Activated naive CD4-positive, alpha-beta T cell treated with anti-CD3 and anti-CD28 coated beads, Interleukin-2, amount 10 ng/mL, durations not matched to agents 7 days and 5 days (primary cell): ENCODE measurements around the gene DIRAS3.
"Not testable (repeated sequence)": the region's sequence is repeated elsewhere in the genome, so short reads cannot be mapped to it uniquely, and the experiment has no call there.

Experiments
- CTCF ChIA-PET: fragments of 350-600 bp; sonication (Branson Sonifier 250); formaldehyde crosslinking; loops from one replicate; lab custom pipeline; 2021; ENCODE audit warnings: antibody characterized with exemption; lab: Charles Lee
- DNase-seq: peaks from one replicate; pipeline ENCODE4 v3.0.0-alpha.2; 2020
- H3K27ac Mint-ChIP-seq: one replicate; pipeline ENCODE4 v1.8.0; 2021; ENCODE audit warnings: mild to moderate bottlenecking, moderate library complexity, mixed read lengths
- H3K27me3 Mint-ChIP-seq: one replicate; pipeline ENCODE4 v1.8.0; 2021; ENCODE audit warnings: mild to moderate bottlenecking, mixed read lengths
- H3K36me3 Mint-ChIP-seq: one replicate; pipeline ENCODE4 v1.8.0; 2021; ENCODE audit warnings: mixed read lengths
- H3K4me1 Mint-ChIP-seq: one replicate; pipeline ENCODE4 v1.8.0; 2021; ENCODE audit warnings: mixed read lengths
- H3K4me3 Mint-ChIP-seq: one replicate; pipeline ENCODE4 v1.8.0; 2021; ENCODE audit warnings: mild to moderate bottlenecking, moderate library complexity, mixed read lengths
- H3K9me3 Mint-ChIP-seq: one replicate; pipeline ENCODE4 v1.8.0; 2021; ENCODE audit warnings: mixed read lengths

The DIRAS3 gene, protein sequence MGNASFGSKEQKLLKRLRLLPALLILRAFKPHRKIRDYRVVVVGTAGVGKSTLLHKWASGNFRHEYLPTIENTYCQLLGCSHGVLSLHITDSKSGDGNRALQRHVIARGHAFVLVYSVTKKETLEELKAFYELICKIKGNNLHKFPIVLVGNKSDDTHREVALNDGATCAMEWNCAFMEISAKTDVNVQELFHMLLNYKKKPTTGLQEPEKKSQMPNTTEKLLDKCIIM

GRCh38 chr1:68049941-68050878 is at the start of gene DIRAS3:
Gene DIRAS3 (minus strand): TSS chr1:68050627. CDS start chr1:68047297, 3,330 bp downstream.
- no peak within 1 kb of the TSS for H3K4me3 Mint-ChIP-seq
- H3K4me1 Mint-ChIP-seq = no peaks in the 10 kb centered on the region
- no peaks in the 10 kb centered on the region for H3K9me3 Mint-ChIP-seq
- no peaks in the 10 kb centered on the region for H3K36me3 Mint-ChIP-seq
- H3K27me3 Mint-ChIP-seq = peaks cover 40% of the 10 kb centered on the region
- no peak for DNase-seq
- CTCF ChIA-PET = no interaction called here
- no peak within 1 kb of the TSS for H3K27ac Mint-ChIP-seq

GRCh38 chr1:68093737-68094136 is 43.3 kb upstream of the DIRAS3 start:
- Mint-ChIP-seq H3K4me1 (no peaks in the 10 kb centered on the region), H3K27ac (no peak overlapping the region), H3K27me3 (no peaks in the 10 kb centered on the region), H3K4me3 (no peak overlapping the region), H3K9me3 (no peaks in the 10 kb centered on the region), H3K36me3 (no peaks in the 10 kb centered on the region)
- CTCF ChIA-PET = interaction anchor here (0.5 kb wide), 1 partner anchor 882 kb away, joined by 3 read pairs; no protein-coding TSS in a partner anchor
- no peak for DNase-seq

DNA sequence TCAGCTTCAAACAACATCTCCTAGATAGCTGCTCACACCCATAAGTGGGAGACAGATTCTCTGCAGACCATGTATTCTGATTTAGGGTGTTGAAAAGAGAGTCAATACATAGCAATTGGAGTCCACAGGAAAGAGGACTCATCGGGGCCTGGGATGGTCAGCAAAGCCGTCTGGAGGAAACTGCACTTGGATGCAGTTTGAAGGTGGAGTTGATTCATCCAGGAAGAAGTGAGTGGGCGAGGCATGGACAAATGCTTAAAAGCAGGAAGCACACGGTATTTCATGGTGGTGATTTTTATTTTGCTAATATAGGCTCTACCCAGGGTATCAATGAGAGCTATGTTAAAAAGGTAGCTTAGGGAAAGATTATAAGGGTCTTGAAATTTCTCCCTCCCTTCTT is 36.8 kb upstream of the DIRAS3 start:
- Mint-ChIP-seq H3K9me3 (no peaks in the 10 kb centered on the region), H3K27ac (no peak overlapping the region), H3K36me3 (no peaks in the 10 kb centered on the region), H3K4me3 (no peak overlapping the region), H3K27me3 (no peaks in the 10 kb centered on the region), H3K4me1 (no peaks in the 10 kb centered on the region)
- no peak for DNase-seq
- CTCF ChIA-PET = no interaction called here

- Mint-ChIP-seq H3K4me3 (no peak overlapping the region), H3K27me3 (no peaks in the 10 kb centered on the region), H3K27ac (no peak overlapping the region), H3K4me1 (no peaks in the 10 kb centered on the region), H3K36me3 (no peaks in the 10 kb centered on the region), H3K9me3 (no peaks in the 10 kb centered on the region)
- CTCF ChIA-PET = no interaction called here
- DNase-seq = no peak
These were observed 35.3 kb upstream of the DIRAS3 start for GRCh38 chr1:68085752-68086151.

- Mint-ChIP-seq H3K27ac (no peak overlapping the region), H3K9me3 (no peaks in the 10 kb centered on the region), H3K4me1 (no peaks in the 10 kb centered on the region), H3K36me3 (no peaks in the 10 kb centered on the region), H3K4me3 (no peak overlapping the region), H3K27me3 (no peaks in the 10 kb centered on the region)
- CTCF ChIA-PET = no interaction called here
- DNase-seq = no peak
These were observed 33.3 kb upstream of the DIRAS3 start for GRCh38 chr1:68083686-68084085.

GRCh38 chr1:68081775-68082283 is 31.4 kb upstream of the DIRAS3 start:
- DNase-seq = no peak
- Mint-ChIP-seq H3K27ac (no peak overlapping the region), H3K4me3 (no peak overlapping the region), H3K36me3 (no peaks in the 10 kb centered on the region), H3K27me3 (no peaks in the 10 kb centered on the region), H3K4me1 (no peaks in the 10 kb centered on the region), H3K9me3 (no peaks in the 10 kb centered on the region)
- CTCF ChIA-PET = no interaction called here

GRCh38 chr1:68078647-68079046 is 28.2 kb upstream of the DIRAS3 start:
- CTCF ChIA-PET = no interaction called here
- Mint-ChIP-seq H3K27me3 (no peaks in the 10 kb centered on the region), H3K27ac (no peak overlapping the region), H3K4me3 (no peak overlapping the region), H3K36me3 (no peaks in the 10 kb centered on the region), H3K9me3 (no peaks in the 10 kb centered on the region), H3K4me1 (no peaks in the 10 kb centered on the region)
- DNase-seq = no peak

GRCh38 chr1:68074472-68074871 is 24.0 kb upstream of the DIRAS3 start:
- DNase-seq = no peak
- Mint-ChIP-seq H3K36me3 (no peaks in the 10 kb centered on the region), H3K9me3 (no peaks in the 10 kb centered on the region), H3K4me3 (no peak overlapping the region), H3K4me1 (no peaks in the 10 kb centered on the region), H3K27me3 (no peaks in the 10 kb centered on the region), H3K27ac (no peak overlapping the region)
- CTCF ChIA-PET = no interaction called here

- CTCF ChIA-PET = interaction anchor here (0.6 kb wide), 1 partner anchor 496 kb away, joined by 3 read pairs; no protein-coding TSS in a partner anchor
- H3K27ac Mint-ChIP-seq = no peak overlapping the region
- H3K27me3 Mint-ChIP-seq = peaks cover 3% of the 10 kb centered on the region
- H3K9me3 Mint-ChIP-seq = no peaks in the 10 kb centered on the region
- no peaks in the 10 kb centered on the region for H3K4me1 Mint-ChIP-seq
- no peak for DNase-seq
- no peak overlapping the region for H3K4me3 Mint-ChIP-seq
- no peaks in the 10 kb centered on the region for H3K36me3 Mint-ChIP-seq
These were observed 15.3 kb upstream of the DIRAS3 start for GRCh38 chr1:68065766-68066165.

GRCh38 chr1:68058053-68058452 is 7.6 kb upstream of the DIRAS3 start:
- CTCF ChIA-PET, H3K27me3 Mint-ChIP-seq, H3K9me3 Mint-ChIP-seq, DNase-seq, H3K36me3 Mint-ChIP-seq, H3K27ac Mint-ChIP-seq, H3K4me1 Mint-ChIP-seq, H3K4me3 Mint-ChIP-seq: not testable (repeated sequence)

GRCh38 chr1:68057564-68057963 is 7.1 kb upstream of the DIRAS3 start:
- CTCF ChIA-PET = no interaction called here
- H3K36me3 Mint-ChIP-seq = no peaks in the 10 kb centered on the region
- H3K4me1 Mint-ChIP-seq = no peaks in the 10 kb centered on the region
- no peak overlapping the region for H3K27ac Mint-ChIP-seq
- H3K4me3 Mint-ChIP-seq = no peak overlapping the region
- H3K9me3 Mint-ChIP-seq = no peaks in the 10 kb centered on the region
- DNase-seq = no peak
- H3K27me3 Mint-ChIP-seq = peaks cover under 1% of the 10 kb centered on the region

GRCh38 chr1:68057050-68057449 is 6.6 kb upstream of the DIRAS3 start:
- H3K36me3 Mint-ChIP-seq = no peaks in the 10 kb centered on the region
- DNase-seq = no peak
- H3K27ac Mint-ChIP-seq = no peak overlapping the region
- peaks cover 4% of the 10 kb centered on the region for H3K27me3 Mint-ChIP-seq
- no peaks in the 10 kb centered on the region for H3K9me3 Mint-ChIP-seq
- no peak overlapping the region for H3K4me3 Mint-ChIP-seq
- CTCF ChIA-PET = no interaction called here
- H3K4me1 Mint-ChIP-seq = no peaks in the 10 kb centered on the region

DNA sequence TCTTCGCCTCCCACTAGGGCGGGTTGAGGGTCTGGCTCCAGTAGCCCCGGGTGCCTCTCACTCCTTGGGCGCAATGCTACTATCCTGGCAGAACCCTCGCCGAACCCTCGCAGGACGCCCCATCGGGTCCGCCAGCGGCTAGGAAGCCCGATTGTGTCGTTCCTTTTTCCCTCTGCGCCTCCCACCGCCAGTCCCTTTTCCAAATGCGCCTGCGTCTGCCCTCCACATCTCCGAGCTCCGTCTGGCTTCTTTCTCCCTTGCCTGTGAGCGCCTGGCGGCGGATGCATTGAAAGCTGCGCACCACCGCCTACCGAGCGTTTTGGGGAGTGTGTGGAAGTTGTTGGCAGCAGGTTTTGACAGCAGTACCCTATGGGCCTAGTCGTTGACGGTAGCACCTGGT is 1.0 kb upstream of the DIRAS3 start:
- DNase-seq = no peak
- CTCF ChIA-PET = no interaction called here
- no peak overlapping the region for H3K27ac Mint-ChIP-seq
- peaks cover 39% of the 10 kb centered on the region for H3K27me3 Mint-ChIP-seq
- no peaks in the 10 kb centered on the region for H3K9me3 Mint-ChIP-seq
- no peaks in the 10 kb centered on the region for H3K4me1 Mint-ChIP-seq
- no peak overlapping the region for H3K4me3 Mint-ChIP-seq
- no peaks in the 10 kb centered on the region for H3K36me3 Mint-ChIP-seq

GRCh38 chr1:68047659-68048026 is 2.8 kb downstream of the DIRAS3 start:
- Mint-ChIP-seq H3K27me3 (peaks cover 40% of the 10 kb centered on the region), H3K27ac (no peak overlapping the region), H3K9me3 (no peaks in the 10 kb centered on the region), H3K4me3 (no peak overlapping the region), H3K4me1 (no peaks in the 10 kb centered on the region), H3K36me3 (no peaks in the 10 kb centered on the region)
- no peak for DNase-seq
- CTCF ChIA-PET = no interaction called here
